Measurements from ENCODE around the gene STARD8. TPM values are rescaled to one million over a fixed set of nuclear protein-coding genes. Genes with fewer than 3 reads are reported as not detected.

STARD8 gene
- total RNA-seq, 4 donors from 2014 or later = 14.2 to 40.2 (median 24.2) TPM

DNA sequence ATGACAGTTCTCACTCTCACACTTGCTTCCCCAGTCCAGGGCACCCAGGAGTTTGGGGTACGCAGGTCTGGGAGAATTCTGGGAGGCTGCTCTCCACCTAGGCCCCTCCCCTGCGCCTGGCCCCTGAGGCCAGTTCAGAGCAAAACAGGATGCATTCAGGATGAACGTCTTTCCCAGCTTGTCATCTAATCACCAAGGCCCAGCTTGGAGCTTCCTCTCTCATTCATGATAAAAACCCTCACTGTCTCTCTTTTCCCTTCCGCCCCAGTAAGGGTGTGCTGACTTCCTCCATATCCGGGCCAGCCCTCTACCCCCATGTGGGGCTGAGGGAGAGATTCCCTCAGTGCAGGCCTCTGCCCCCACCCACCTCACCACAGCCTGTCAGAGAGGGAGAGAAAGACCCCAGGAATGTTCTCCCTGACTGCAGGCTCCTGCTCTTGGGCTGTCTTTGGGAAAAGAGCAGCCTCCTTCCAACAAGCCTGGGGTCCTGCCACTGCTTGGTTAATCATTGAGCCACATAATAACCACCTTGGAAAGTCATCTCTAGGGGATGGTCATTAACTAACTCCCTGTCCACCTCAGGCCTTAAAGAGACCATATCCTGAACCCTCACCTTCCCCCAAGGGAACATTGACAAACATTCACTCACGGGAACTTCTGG is 50.1 kb downstream of the STARD8 start:
- no peak for DNase-seq (ENCODE audit: low spot score)
- TF ChIP-seq, protein P1, sequence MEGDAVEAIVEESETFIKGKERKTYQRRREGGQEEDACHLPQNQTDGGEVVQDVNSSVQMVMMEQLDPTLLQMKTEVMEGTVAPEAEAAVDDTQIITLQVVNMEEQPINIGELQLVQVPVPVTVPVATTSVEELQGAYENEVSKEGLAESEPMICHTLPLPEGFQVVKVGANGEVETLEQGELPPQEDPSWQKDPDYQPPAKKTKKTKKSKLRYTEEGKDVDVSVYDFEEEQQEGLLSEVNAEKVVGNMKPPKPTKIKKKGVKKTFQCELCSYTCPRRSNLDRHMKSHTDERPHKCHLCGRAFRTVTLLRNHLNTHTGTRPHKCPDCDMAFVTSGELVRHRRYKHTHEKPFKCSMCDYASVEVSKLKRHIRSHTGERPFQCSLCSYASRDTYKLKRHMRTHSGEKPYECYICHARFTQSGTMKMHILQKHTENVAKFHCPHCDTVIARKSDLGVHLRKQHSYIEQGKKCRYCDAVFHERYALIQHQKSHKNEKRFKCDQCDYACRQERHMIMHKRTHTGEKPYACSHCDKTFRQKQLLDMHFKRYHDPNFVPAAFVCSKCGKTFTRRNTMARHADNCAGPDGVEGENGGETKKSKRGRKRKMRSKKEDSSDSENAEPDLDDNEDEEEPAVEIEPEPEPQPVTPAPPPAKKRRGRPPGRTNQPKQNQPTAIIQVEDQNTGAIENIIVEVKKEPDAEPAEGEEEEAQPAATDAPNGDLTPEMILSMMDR (IDR thresholded peaks at IDR 0.05) = no peak
- ATAC-seq (ENCODE audit: low FRiP score) = no peak

DNA sequence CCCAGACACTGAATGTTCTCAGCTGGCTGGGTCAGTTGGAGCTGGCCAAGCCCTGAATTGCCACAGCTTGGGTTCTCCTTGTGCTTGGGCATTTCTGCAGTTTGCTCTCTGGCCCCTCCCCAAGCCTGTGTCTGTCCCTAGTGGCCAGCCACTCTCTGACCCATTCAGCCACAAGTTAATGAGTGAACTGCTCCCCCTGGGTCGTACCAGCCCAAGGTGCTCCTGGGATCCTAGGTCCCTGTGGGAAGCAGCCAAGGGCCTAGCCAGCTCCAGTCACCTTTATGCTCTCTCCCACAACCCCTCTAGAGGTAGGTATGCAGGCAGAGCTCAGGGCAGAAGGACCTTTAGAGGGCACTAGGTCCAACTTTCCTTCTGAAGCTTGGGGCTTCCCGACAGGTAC is 51.5 kb downstream of the STARD8 start:
- ATAC-seq (ENCODE audit: low FRiP score) = no peak
- TF ChIP-seq, protein P1 (IDR thresholded peaks at IDR 0.05) = no peak
- no peak for DNase-seq (ENCODE audit: low spot score)

DNA sequence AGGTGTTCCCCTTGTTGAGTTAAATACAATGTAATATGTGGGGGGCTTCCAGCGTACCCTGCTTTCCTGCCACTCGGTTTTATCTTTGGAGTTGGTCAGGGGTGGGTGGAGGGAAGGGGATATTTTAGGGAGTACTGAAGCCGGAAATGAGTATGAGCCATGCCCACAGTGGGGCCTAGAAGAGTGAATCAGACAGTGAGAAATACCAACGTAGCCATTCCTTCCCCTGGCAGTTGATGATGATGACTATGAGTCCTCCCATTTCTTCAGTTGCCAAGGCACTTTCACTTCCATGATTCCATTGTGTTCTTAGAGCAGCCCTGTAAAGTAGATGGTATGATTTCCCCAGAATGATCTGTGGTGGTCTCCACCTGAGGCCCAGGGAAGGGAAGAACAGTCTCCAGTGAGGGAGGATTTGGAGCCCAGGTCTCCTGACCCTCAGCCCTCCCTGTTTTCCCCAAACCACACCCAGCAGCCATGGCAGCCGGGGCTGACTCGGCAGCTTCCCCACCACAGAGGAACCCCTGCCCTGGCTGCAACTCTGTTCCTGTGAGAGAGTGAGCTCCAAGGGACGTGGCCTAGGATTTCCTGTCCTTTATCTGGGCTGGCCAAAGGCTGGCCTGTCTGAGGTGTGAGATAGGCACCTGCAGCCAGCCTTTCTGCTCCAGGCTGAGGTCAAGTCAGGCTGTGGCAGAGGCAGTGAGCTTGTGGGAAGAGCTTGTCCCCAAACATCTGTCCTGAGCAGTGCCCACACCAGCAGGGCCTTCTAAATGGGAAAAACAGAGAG is 52.7 kb downstream of the STARD8 start:
- DNase-seq (ENCODE audit: low spot score) (no peak), ATAC-seq (ENCODE audit: low FRiP score) (no peak)
- TF ChIP-seq, protein P1 (IDR thresholded peaks at IDR 0.05) = no peak

DNA sequence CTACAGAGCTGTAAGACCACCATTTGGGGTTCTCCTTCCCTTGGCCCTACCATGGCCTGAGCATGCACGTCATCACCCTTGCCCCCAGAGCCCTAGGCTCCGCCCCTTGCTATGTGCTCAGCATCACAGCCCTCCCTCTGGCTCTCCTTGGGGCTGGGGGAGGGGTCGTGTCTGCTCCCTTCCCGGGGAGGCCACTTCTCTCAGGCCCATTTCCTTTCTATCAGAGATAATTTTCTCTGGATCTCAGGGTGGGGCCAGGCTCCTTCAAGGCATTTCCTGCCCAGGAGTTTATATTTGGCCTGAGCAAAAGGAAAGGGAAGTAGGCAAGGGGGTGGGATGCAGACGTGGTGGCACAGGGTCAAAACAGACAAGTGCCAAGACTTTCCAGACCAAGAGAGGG is 55.9 kb downstream of the STARD8 start:
- ATAC-seq (ENCODE audit: low FRiP score) (no peak), DNase-seq (ENCODE audit: low spot score) (no peak)
- TF ChIP-seq, protein P1 (IDR thresholded peaks at IDR 0.05) = no peak

DNA sequence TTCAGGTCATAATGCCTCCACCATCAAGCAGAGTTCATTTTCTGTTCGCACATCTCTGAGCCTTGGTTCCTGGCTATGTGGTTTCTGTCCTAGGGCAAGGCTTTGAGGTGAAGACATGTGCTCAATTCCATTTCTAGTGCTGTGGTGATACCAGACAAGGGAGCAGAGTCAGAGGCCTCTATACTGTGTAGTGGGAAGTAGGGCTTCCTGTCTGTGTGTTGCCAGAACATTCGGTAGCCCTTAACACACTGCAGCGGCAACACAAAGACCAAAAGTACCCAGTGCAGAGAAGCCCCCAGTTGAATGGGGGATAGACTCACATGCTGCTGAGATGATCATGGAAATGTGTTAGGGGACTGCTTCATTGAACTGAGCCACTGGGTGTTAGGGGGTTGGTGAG is 56.4 kb downstream of the STARD8 start:
- ATAC-seq (ENCODE audit: low FRiP score) (no peak), DNase-seq (ENCODE audit: low spot score) (no peak)
- TF ChIP-seq, protein P1 (IDR thresholded peaks at IDR 0.05) = no peak

DNA sequence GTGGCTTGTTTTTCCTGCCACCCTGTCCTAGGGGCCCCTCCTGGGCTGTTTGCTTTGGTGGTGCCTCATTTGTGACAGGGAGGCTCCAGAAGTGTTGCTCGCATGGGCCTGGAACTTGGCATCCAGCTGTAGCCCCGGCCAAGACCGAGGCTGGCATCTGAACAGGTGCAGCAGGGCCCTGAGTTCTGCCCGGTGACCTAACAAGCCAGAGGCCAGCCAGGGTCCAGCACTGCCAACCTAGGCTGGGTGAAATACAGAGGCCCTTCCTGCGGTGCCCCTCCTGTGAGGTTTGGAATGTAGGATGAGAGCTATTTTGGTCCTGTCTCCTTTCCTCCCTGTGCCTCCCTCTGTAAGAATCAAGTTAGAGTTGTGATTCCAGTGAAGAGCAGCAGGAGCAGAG is 58.5 kb downstream of the STARD8 start:
- TF ChIP-seq, protein P1 (IDR thresholded peaks at IDR 0.05) = no peak
- DNase-seq (ENCODE audit: low spot score) (no peak), ATAC-seq (ENCODE audit: low FRiP score) (no peak)

All from omental fat pad (tissue), 4 donors.